ENCODE results near the gene DNHD1.
A peak's percentile ranks its signal among the peaks of the same experiment; 100 is the strongest.

DNHD1 gene

GRCh38 chr11:6568191-6568918 is 71.3 kb downstream of the DNHD1 start:
- H3K27me3 ChIP-seq (replicated peaks; ENCODE audit: insufficient read depth, low read length): no peaks in the 10 kb centered on the region
- peak; percentile 26 for DNase-seq
- H3K4me1 ChIP-seq (ENCODE audit: low read length): 0 out of 2 replicates have a peak, but pooled peaks cover 9% of the 10 kb centered on the region
- H3K9me3 ChIP-seq (replicated peaks; ENCODE audit: insufficient read depth, low read length): no peaks in the 10 kb centered on the region
- no peak overlapping the region for H3K9ac ChIP-seq (ENCODE audit: low read length)
- H3K79me2 ChIP-seq (ENCODE audit: low read length): no peaks in the 10 kb centered on the region
- TF ChIP-seq EZH2 (optimal IDR thresholded peaks at IDR 0.05; ENCODE audit: low read depth, low read length): no peak
- TF ChIP-seq, protein P1, sequence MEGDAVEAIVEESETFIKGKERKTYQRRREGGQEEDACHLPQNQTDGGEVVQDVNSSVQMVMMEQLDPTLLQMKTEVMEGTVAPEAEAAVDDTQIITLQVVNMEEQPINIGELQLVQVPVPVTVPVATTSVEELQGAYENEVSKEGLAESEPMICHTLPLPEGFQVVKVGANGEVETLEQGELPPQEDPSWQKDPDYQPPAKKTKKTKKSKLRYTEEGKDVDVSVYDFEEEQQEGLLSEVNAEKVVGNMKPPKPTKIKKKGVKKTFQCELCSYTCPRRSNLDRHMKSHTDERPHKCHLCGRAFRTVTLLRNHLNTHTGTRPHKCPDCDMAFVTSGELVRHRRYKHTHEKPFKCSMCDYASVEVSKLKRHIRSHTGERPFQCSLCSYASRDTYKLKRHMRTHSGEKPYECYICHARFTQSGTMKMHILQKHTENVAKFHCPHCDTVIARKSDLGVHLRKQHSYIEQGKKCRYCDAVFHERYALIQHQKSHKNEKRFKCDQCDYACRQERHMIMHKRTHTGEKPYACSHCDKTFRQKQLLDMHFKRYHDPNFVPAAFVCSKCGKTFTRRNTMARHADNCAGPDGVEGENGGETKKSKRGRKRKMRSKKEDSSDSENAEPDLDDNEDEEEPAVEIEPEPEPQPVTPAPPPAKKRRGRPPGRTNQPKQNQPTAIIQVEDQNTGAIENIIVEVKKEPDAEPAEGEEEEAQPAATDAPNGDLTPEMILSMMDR (IDR thresholded peaks at IDR 0.05; ENCODE audit: low read length): no peak
- TF ChIP-seq EZH2phosphoT487 (IDR thresholded peaks at IDR 0.05; ENCODE audit: low read length): no peak
- H3K27ac ChIP-seq (ENCODE audit: low read length): no peak overlapping the region
- H3K36me3 ChIP-seq (replicated peaks; ENCODE audit: insufficient read depth, low read length): no peaks in the 10 kb centered on the region
- no peak overlapping the region for H2AFZ ChIP-seq (ENCODE audit: low read length)
- no peak overlapping the region for H3K4me2 ChIP-seq (ENCODE audit: low read depth, low read length)
- no peaks in the 10 kb centered on the region for H4K20me1 ChIP-seq (ENCODE audit: insufficient read depth, low read length)
- H3K4me3 ChIP-seq (ENCODE audit: low read length): no peak overlapping the region
- H3F3A ChIP-seq (ENCODE audit: insufficient read depth, low read length): no peaks in the 10 kb centered on the region
- H3K9me2 ChIP-seq (replicated peaks; ENCODE audit: insufficient read depth, low read length): no peaks in the 10 kb centered on the region

DNA sequence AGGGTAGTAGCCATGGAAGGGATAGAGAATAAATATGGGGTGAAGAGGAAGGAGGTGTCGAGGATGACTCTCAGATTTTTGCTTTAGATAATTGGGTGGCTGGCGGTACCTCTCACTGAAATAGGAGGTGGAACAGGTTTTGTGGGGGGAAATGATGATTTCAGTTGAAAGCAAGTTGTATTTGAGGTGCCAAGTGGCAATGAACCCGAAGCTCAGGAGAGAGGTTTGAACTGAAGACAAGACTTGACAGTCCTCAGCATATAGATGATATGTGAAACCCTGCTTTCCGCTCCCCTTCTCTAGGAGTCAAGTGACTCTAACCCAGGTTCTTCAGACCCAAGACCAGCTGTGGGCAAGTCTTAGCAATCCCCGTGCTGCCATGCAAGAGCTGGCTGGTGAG is 72.6 kb downstream of the DNHD1 start:
- Histone ChIP-seq H3K36me3 (replicated peaks; ENCODE audit: insufficient read depth, low read length) (no peaks in the 10 kb centered on the region), H3F3A (ENCODE audit: insufficient read depth, low read length) (no peaks in the 10 kb centered on the region), H3K4me2 (ENCODE audit: low read depth, low read length) (no peak overlapping the region), H3K27me3 (replicated peaks; ENCODE audit: insufficient read depth, low read length) (no peaks in the 10 kb centered on the region), H3K79me2 (ENCODE audit: low read length) (no peaks in the 10 kb centered on the region), H2AFZ (ENCODE audit: low read length) (no peak overlapping the region), H3K9me2 (replicated peaks; ENCODE audit: insufficient read depth, low read length) (no peaks in the 10 kb centered on the region), H3K9me3 (replicated peaks; ENCODE audit: insufficient read depth, low read length) (no peaks in the 10 kb centered on the region), H3K9ac (ENCODE audit: low read length) (no peak overlapping the region), H3K4me1 (ENCODE audit: low read length) (0 out of 2 replicates have a peak, but pooled peaks cover 9% of the 10 kb centered on the region), H3K27ac (ENCODE audit: low read length) (no peak overlapping the region), H4K20me1 (ENCODE audit: insufficient read depth, low read length) (no peaks in the 10 kb centered on the region), H3K4me3 (ENCODE audit: low read length) (no peak overlapping the region)
- DNase-seq: no peak
- TF ChIP-seq, protein P1 (IDR thresholded peaks at IDR 0.05; ENCODE audit: low read length): no peak
- TF ChIP-seq EZH2phosphoT487 (IDR thresholded peaks at IDR 0.05; ENCODE audit: low read length) (no peak), EZH2 (optimal IDR thresholded peaks at IDR 0.05; ENCODE audit: low read depth, low read length) (no peak)

DNA sequence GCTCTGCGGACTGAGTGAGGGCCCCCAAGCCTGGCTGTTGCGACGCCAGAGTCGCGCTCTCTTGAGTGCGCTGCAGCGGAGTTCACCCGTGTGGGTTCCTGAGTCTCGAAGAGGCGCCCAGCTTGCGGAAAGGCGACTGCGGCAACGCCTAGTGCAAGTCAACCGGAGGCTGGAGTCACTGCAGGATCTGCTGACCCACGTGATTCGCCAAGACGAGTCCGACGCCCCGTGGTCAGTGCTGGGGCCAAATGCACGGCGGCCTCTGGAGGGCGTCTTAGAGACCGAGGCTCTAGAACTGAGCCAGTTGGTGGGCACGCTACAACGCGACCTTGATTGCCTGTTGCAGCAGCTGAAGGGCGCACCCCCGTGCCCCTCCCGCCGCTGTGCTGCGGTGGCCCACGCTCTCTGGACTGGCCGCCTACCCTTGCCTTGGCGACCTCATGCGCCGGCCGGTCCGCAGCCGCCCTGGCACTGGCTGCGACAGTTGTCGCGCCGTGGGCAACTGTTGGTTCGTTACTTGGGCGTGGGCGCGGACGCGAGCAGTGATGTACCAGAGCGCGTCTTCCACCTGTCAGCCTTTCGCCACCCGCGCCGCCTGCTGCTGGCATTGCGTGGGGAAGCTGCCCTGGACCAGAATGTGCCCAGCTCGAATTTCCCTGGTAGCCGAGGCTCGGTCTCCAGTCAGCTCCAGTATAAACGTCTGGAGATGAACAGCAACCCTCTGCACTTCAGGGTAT is 73.8 kb downstream of the DNHD1 start:
- Histone ChIP-seq H3K4me1 (ENCODE audit: low read length) (0 out of 2 replicates have a peak, but pooled peaks cover 9% of the 10 kb centered on the region), H3K9me2 (replicated peaks; ENCODE audit: insufficient read depth, low read length) (no peaks in the 10 kb centered on the region), H3K27me3 (replicated peaks; ENCODE audit: insufficient read depth, low read length) (no peaks in the 10 kb centered on the region), H3F3A (ENCODE audit: insufficient read depth, low read length) (no peaks in the 10 kb centered on the region), H3K79me2 (ENCODE audit: low read length) (no peaks in the 10 kb centered on the region), H3K9ac (ENCODE audit: low read length) (no peak overlapping the region), H3K9me3 (replicated peaks; ENCODE audit: insufficient read depth, low read length) (no peaks in the 10 kb centered on the region), H2AFZ (ENCODE audit: low read length) (no peak overlapping the region), H3K4me2 (ENCODE audit: low read depth, low read length) (no peak overlapping the region), H3K27ac (ENCODE audit: low read length) (no peak overlapping the region), H3K36me3 (replicated peaks; ENCODE audit: insufficient read depth, low read length) (no peaks in the 10 kb centered on the region), H4K20me1 (ENCODE audit: insufficient read depth, low read length) (no peaks in the 10 kb centered on the region), H3K4me3 (ENCODE audit: low read length) (no peak overlapping the region)
- TF ChIP-seq, protein P1 (IDR thresholded peaks at IDR 0.05; ENCODE audit: low read length): no peak
- no peak for TF ChIP-seq EZH2phosphoT487 (IDR thresholded peaks at IDR 0.05; ENCODE audit: low read length)
- no peak for TF ChIP-seq EZH2 (optimal IDR thresholded peaks at IDR 0.05; ENCODE audit: low read depth, low read length)
- DNase-seq: no peak

Measured in MM.1S (cell line).